Measurements from ENCODE around the gene AIFM2. TPM values are rescaled to one million over a fixed set of nuclear protein-coding genes. Genes with fewer than 3 reads are reported as not detected.

AIFM2 gene
- total RNA-seq, 2 donors from 2014 or later: 17.1 to 17.9 TPM

DNA sequence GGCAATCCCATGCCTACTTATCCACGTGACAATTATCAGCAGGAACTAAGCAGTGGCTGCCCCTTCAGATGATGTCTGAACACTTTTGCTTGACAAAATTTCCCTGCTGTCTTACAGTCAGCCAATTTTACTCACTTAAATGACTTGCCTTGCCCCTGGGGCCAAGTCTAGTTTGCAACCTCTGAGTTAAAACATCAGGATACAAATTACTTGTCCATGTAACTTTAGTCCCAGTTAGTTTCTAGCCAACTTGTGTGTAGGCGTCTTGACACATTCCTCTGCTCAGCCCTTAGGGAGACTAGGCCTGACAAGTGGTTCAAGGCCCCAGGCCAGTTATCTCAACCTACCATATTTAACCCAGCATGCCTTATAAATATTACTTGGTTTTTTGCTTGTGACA lies 25.5 kb upstream of the AIFM2 start:
- Histone ChIP-seq H3K27me3 (replicated peaks; ENCODE audit: insufficient read depth) (no peaks in the 10 kb centered on the region), H3K36me3 (peaks cover 42% of the 10 kb centered on the region), H3K4me3 (no peak overlapping the region), H3K4me1 (ENCODE audit: control insufficient read depth in 1 of 2, low read depth in 2 of 2) (peaks cover 15 to 26% of the 10 kb centered on the region in 2 donors), H3K9me3 (no peaks in the 10 kb centered on the region), H3K27ac (no peak overlapping the region)
- TF ChIP-seq, protein P1, sequence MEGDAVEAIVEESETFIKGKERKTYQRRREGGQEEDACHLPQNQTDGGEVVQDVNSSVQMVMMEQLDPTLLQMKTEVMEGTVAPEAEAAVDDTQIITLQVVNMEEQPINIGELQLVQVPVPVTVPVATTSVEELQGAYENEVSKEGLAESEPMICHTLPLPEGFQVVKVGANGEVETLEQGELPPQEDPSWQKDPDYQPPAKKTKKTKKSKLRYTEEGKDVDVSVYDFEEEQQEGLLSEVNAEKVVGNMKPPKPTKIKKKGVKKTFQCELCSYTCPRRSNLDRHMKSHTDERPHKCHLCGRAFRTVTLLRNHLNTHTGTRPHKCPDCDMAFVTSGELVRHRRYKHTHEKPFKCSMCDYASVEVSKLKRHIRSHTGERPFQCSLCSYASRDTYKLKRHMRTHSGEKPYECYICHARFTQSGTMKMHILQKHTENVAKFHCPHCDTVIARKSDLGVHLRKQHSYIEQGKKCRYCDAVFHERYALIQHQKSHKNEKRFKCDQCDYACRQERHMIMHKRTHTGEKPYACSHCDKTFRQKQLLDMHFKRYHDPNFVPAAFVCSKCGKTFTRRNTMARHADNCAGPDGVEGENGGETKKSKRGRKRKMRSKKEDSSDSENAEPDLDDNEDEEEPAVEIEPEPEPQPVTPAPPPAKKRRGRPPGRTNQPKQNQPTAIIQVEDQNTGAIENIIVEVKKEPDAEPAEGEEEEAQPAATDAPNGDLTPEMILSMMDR (IDR thresholded peaks at IDR 0.05): no peak
- no peak for DNase-seq (ENCODE audit: low spot score)
- ATAC-seq (ENCODE audit: insufficient number of reproducible peaks, low FRiP score, low read depth): no peak

DNA sequence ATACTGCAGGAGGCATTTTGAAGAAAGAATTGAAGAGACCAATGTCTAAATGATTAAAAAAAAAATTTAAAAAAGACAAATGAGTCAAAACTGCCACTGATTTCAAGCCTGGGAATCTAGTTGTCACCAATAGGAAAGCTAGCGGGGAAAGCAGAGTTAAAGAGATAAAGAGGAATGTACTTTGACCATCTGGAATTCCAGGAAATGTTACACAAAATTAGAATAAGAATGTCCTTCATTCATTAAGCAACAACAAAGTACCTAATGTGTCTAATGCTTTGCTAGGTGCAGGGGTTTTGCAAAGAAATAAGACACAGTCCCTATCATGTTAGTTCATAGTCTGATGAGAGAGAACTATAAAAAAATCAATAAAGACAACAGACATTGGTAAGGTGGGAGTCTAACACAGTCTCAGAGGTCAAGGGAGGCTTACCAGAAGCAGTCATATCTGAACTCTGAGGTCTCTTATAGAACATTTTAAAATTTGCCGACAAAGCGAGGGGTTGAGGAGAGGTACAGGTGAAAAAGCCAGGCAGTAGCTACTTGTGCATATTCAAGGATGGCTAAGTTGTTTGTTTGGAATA lies 22.7 kb upstream of the AIFM2 start:
- H3K9me3 ChIP-seq: no peaks in the 10 kb centered on the region
- no peak overlapping the region for H3K27ac ChIP-seq
- TF ChIP-seq, protein P1 (IDR thresholded peaks at IDR 0.05): no peak
- H3K4me3 ChIP-seq: no peak overlapping the region
- H3K27me3 ChIP-seq (replicated peaks; ENCODE audit: insufficient read depth): no peaks in the 10 kb centered on the region
- no peak for ATAC-seq (ENCODE audit: insufficient number of reproducible peaks, low FRiP score, low read depth)
- DNase-seq (ENCODE audit: low spot score): no peak
- H3K36me3 ChIP-seq: peaks cover 61% of the 10 kb centered on the region
- H3K4me1 ChIP-seq (ENCODE audit: control insufficient read depth in 1 of 2, low read depth in 2 of 2): peaks cover 0 to 3% of the 10 kb centered on the region in 2 donors

DNA sequence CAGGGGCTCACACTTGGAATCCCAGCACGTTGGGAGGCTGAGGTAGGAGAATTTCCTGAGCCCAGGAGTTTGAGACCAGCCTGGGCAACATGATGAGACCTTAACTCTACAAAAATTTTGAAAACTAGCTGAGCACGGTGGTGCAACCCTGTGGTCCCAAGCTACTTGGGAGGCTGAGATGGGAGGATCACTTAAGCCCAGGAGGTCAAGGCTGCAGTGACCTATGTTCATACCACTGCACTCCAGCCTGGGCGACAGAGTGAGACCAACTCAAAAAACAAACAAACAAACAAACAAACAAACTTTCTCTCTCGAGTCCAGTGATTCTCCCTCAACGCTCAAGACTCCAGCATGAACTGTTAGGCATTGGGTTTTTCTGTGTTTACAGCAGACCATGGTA lies 15.9 kb upstream of the AIFM2 start:
- TF ChIP-seq, protein P1 (IDR thresholded peaks at IDR 0.05): no peak
- Histone ChIP-seq H3K27ac (no peak overlapping the region), H3K36me3 (peaks cover 20% of the 10 kb centered on the region), H3K4me3 (no peak overlapping the region), H3K9me3 (no peaks in the 10 kb centered on the region), H3K4me1 (ENCODE audit: control insufficient read depth in 1 of 2, low read depth in 2 of 2) (peaks cover 14 to 22% of the 10 kb centered on the region in 2 donors), H3K27me3 (replicated peaks; ENCODE audit: insufficient read depth) (no peaks in the 10 kb centered on the region)
- no peak for DNase-seq (ENCODE audit: low spot score)
- no peak for ATAC-seq (ENCODE audit: insufficient number of reproducible peaks, low FRiP score, low read depth)

DNA sequence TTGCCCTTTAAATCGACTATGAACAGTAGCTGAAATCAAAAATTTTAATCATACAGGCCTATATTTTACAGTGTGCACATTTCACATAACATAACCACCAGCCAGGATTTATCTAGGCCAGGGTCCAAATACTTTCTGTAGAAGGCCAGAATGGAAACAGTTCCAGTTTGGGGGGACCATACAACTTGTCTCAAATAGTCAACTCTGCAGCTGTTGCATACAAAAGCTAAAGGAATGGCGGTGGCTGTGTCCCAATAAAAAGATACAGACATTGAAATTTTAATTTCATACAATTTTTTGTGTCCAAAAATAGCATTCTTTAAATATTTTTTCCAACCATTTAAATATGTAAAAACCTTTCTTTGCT lies 14.6 kb upstream of the AIFM2 start:
- Histone ChIP-seq H3K4me1 (ENCODE audit: control insufficient read depth in 1 of 2, low read depth in 2 of 2) (peaks cover 14 to 22% of the 10 kb centered on the region in 2 donors), H3K4me3 (peak overlapping the region; percentile 92), H3K36me3 (peaks cover 10% of the 10 kb centered on the region), H3K9me3 (no peaks in the 10 kb centered on the region), H3K27ac (peak overlapping the region; percentile 77 to 82), H3K27me3 (replicated peaks; ENCODE audit: insufficient read depth) (no peaks in the 10 kb centered on the region)
- DNase-seq (ENCODE audit: low spot score) (no peak), ATAC-seq (ENCODE audit: insufficient number of reproducible peaks, low FRiP score, low read depth) (no peak)
- TF ChIP-seq, protein P1 (IDR thresholded peaks at IDR 0.05): no peak

DNA sequence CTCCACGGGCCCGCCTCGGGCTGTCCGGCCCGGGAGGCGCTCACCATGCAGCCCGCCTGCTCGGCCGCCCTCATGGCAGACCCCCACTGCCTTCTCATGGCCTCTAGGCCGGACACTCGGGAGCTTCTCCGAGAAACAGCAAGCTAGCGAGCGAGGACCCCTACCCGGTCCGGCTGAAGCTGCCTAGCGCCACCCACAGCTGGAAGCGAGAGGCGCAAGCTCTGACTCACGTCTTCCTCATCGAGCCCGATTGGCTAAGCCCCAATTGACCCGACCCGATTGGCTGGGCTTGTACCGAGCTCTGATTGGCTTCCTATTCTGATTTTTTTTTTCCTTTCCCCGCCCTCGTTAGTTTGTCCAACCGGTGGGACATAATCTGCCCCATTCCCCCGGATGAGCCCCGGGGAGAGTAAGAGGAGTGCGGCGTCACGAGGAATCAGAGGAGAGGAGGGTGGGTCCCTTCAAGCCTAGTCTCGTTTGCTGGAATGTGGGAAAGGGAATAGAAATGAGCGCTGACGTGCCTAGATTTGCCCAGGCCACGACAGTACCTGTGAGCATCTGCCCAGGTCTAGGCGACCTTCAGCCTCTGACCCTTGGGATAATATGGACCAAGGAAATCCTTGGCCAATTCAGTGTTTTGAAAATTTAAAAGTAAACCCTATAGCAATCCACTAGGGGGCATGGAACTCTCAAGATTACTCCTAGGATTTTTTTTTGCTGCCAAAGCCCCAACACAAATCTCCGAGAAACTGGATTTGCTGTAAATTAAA lies 14.0 kb upstream of the AIFM2 start, which contains the start of gene TYSND1:
TYSND1 (minus strand) TSS at position 212 of the 770 bp plus-strand sequence; CDS start at position 98, 114 bp downstream.
- H3K4me1 ChIP-seq (ENCODE audit: control insufficient read depth in 1 of 2, low read depth in 2 of 2): peaks cover 14 to 22% of the 10 kb centered on the region in 2 donors
- TF ChIP-seq, protein P1 (IDR thresholded peaks at IDR 0.05): no peak
- DNase-seq (ENCODE audit: low spot score) (peak; percentile 88), ATAC-seq (ENCODE audit: insufficient number of reproducible peaks, low FRiP score, low read depth) (peak; percentile 99)
- no peaks in the 10 kb centered on the region for H3K9me3 ChIP-seq
- H3K4me3 ChIP-seq: peak within 1 kb of the TSS; percentile 92
- peak within 1 kb of the TSS; percentile 77 to 82 for H3K27ac ChIP-seq
- H3K27me3 ChIP-seq (replicated peaks; ENCODE audit: insufficient read depth): no peaks in the 10 kb centered on the region
- peaks cover 4% of the 10 kb centered on the region for H3K36me3 ChIP-seq
